Middle frontal gyrus (tissue), 1 donor: Measurements from ENCODE around the gene PKNOX1.
"Not testable (repeated sequence)": the region's sequence is repeated elsewhere in the genome, so short reads cannot be mapped to it uniquely, and the experiment has no call there.

Experiments used
- DNase-seq: peaks from one replicate; pipeline ENCODE4 v3.0.0-alpha.2; 2015; ENCODE audit warnings: low spot score; ENCODE audit errors: extremely low spot score

The PKNOX1 gene

GRCh38 chr21:43044547-43044946, 70.2 kb downstream of the PKNOX1 start:
- not testable (repeated sequence) for DNase-seq

GRCh38 chr21:43045165-43045875, 71.0 kb downstream of the PKNOX1 start:
- DNase-seq: not testable (repeated sequence)

GRCh38 chr21:43045876-43046821, 71.8 kb downstream of the PKNOX1 start:
- DNase-seq: not testable (repeated sequence)

- DNase-seq: not testable (repeated sequence)
These were observed 78.8 kb downstream of the PKNOX1 start for GRCh38 chr21:43053112-43053511.

- DNase-seq: not testable (repeated sequence)
These were observed 88.7 kb downstream of the PKNOX1 start for GRCh38 chr21:43062955-43063664.

- DNase-seq: not testable (repeated sequence)
These were observed 90.0 kb downstream of the PKNOX1 start for GRCh38 chr21:43064265-43064917.

GRCh38 chr21:43065991-43066390, 91.6 kb downstream of the PKNOX1 start:
- DNase-seq: not testable (repeated sequence)

GRCh38 chr21:43066690-43067089, 92.3 kb downstream of the PKNOX1 start:
- DNase-seq: not testable (repeated sequence)

GRCh38 chr21:43068065-43068464, 93.7 kb downstream of the PKNOX1 start:
- DNase-seq: not testable (repeated sequence)

GRCh38 chr21:43069682-43070081, 95.3 kb downstream of the PKNOX1 start:
- not testable (repeated sequence) for DNase-seq

GRCh38 chr21:43072742-43073141, 98.4 kb downstream of the PKNOX1 start:
- DNase-seq: not testable (repeated sequence)

- DNase-seq: not testable (repeated sequence)
These were observed 100.2 kb downstream of the PKNOX1 start for GRCh38 chr21:43074401-43075169.

GRCh38 chr21:43075170-43076022, 101.0 kb downstream of the PKNOX1 start, which contains the start of gene CBS:
TSS of gene CBS (minus strand) at chr21:43075835. CDS start at chr21:43072193, 3,642 bp downstream.
- DNase-seq: not testable (repeated sequence)

GRCh38 chr21:43076023-43076637, 101.8 kb downstream of the PKNOX1 start:
- DNase-seq: not testable (repeated sequence)

- not testable (repeated sequence) for DNase-seq
These were observed 102.3 kb downstream of the PKNOX1 start for GRCh38 chr21:43076643-43077042.

- DNase-seq: not testable (repeated sequence)
These were observed 108.4 kb downstream of the PKNOX1 start for GRCh38 chr21:43082587-43083300.
